Stimulated activated CD8-positive, alpha-beta memory T cell treated with anti-CD3 and anti-CD28 coated beads, Interleukin-7, amount 100 ng/mL, for 24 hours (primary cell): ENCODE measurements around the gene MCM8.

Experiments
- DNase-seq: peaks from one replicate; pipeline ENCODE4 v3.0.0-alpha.2; 2020; ENCODE audit warnings: low read depth

MCM8 gene

GRCh38 chr20:6044115-6044514 lies 93.7 kb downstream of the MCM8 start:
- DNase-seq, result no peak

DNA sequence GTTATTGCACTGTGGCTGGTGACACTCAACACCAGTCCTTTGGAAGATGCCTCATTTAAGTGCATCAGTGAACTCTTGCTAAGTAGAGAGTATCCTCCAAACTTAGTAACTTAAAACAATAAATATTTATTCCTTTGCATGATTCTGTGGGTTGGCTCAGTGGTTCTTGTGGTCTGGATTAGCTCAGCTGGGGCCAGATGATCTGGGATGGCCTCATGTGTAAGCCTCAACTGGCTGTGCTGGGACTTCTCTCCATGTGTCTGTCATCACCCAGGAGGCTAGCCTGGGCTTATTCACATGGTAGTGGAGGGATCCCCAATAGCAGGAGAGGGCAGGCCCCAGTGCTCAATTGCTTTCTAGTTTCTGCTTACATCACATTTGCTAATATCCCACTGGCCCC lies 95.1 kb downstream of the MCM8 start:
- DNase-seq, result no peak

DNA sequence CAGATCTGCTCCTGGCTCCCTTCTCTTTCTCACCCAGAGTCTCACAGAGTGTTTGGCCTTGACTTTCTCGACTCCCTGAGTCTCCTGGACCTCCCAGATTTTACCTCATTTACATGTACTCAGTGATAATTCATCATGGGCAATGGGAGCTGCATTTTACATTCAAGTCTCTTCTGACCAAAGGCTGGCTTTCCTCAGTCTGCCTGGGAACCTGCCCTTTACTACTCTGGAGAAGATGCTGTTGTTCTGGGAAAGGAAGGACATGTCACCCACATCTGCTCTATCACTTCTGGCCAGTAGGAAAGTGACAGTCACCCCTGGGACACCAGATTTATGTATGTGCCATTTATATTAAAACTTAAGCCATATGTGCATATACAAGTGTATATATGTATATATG lies 96.0 kb downstream of the MCM8 start:
- DNase-seq, result no peak

DNA sequence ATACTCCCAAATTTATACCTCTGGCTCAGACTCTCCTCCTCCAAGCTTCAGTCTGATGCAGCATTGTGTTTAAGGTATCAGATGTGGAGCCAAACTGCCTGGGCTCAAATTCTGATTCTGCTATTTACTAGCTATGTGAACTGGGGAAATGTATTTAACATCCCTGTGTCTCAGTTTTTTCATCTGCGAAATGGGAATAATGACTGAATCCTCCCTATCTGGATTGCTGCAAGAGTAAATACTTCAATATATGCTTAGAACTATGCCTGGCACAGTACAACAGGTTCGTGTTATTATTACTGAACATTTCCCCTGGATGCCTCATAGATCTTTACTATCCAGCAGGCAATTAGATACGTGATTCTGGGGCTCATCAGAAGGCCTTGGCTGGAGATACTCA lies 97.9 kb downstream of the MCM8 start:
- DNase-seq, result no peak
